SK-N-SH (cell line): ENCODE data around the gene KRT33A. TPM values are rescaled to one million over a fixed set of nuclear protein-coding genes. Genes with fewer than 3 reads are reported as not detected.

Experiments used
- CTCF ChIA-PET: fragments of 300-600, 350-600 bp; formaldehyde crosslinking; extraction: SDS; loops from one replicate; lab custom pipeline; 2021; lab: Yijun Ruan, JAX
- POLR2A ChIA-PET: fragments of 350-600 bp; sonication (Branson Sonifier 250); formaldehyde crosslinking; extraction: SDS; loops from one replicate; lab custom pipeline; 2020; ENCODE audit warnings: antibody characterized with exemption, inconsistent platforms; lab: Yijun Ruan, JAX
- DNase-seq: peaks from one replicate; pipeline ENCODE4 v3.0.0; 2012
- H2AFZ ChIP-seq: fragments of 200-600 bp; sonication (generic); 2 replicates; pipeline ENCODE4 v1.8.1; 2016; ENCODE audit warnings: antibody characterized with exemption, mild to moderate bottlenecking, low read depth
- H3F3A ChIP-seq: fragments of 200-600 bp; sonication (generic); replicated peaks from 2 replicates; pipeline ENCODE3; 2016; ENCODE audit warnings: antibody characterized with exemption, mild to moderate bottlenecking; ENCODE audit not compliant: insufficient read depth
- H3K27ac ChIP-seq, 2 experiments: fragments of 200-500 bp in 1 of 2; fragments of 200-600 bp in 1 of 2; sonication (Bioruptor generic) in 1 of 2; sonication (generic), shearing (Covaris generic) in 1 of 2; 2 replicates each; pipeline versions ENCODE4 v1.5.1 to v1.6.1; 2014 to 2016; ENCODE audit warnings: low read depth in 2 of 2, inconsistent platforms in 1 of 2, low read length in 1 of 2, mild to moderate bottlenecking in 1 of 2, mixed read lengths in 1 of 2
- H3K27me3 ChIP-seq: fragments of 200-600 bp; sonication (generic), shearing (Covaris generic); 2 replicates; pipeline ENCODE4 v1.6.1; 2016; ENCODE audit warnings: mixed run types; ENCODE audit not compliant: insufficient read depth
- H3K36me3 ChIP-seq, 2 experiments: fragments of 200-500 bp in 1 of 2; fragments of 200-600 bp in 1 of 2; sonication (Bioruptor generic) in 1 of 2; sonication (generic) in 1 of 2; replicated peaks in 1 of 2; 2 replicates each; pipeline versions ENCODE3 to v1.5.1; 2014 to 2016; ENCODE audit warnings: low read length in 1 of 2, mild to moderate bottlenecking in 1 of 2; ENCODE audit not compliant: insufficient read depth in 2 of 2, control insufficient read depth in 1 of 2
- H3K4me1 ChIP-seq, 2 experiments: fragments of 200-500 bp in 1 of 2; fragments of 200-600 bp in 1 of 2; sonication (Bioruptor generic) in 1 of 2; sonication (generic), shearing (Covaris generic) in 1 of 2; 2 replicates each; pipeline versions ENCODE4 v1.5.1 to v1.6.1; 2014 to 2016; ENCODE audit warnings: low read depth in 1 of 2, low read length in 1 of 2, mixed run types in 1 of 2; ENCODE audit not compliant: insufficient read depth in 2 of 2, control insufficient read depth in 1 of 2
- H3K4me2 ChIP-seq: fragments of 200-600 bp; sonication (generic), shearing (Covaris generic); 2 replicates; pipeline ENCODE4 v1.6.1; 2017; ENCODE audit warnings: mixed run types
- H3K4me3 ChIP-seq, 2 experiments: fragments of 200-500 bp in 1 of 2; fragments of 200-600 bp in 1 of 2; sonication (Bioruptor generic) in 1 of 2; sonication (generic), shearing (Covaris generic) in 1 of 2; 2 replicates each; pipeline versions ENCODE4 v1.5.1 to v1.8.1; 2014 to 2016; ENCODE audit warnings: low read depth in 2 of 2, inconsistent platforms in 1 of 2, low read length in 1 of 2, mild to moderate bottlenecking in 1 of 2, mixed read lengths in 1 of 2, moderate library complexity in 1 of 2
- H3K79me2 ChIP-seq: fragments of 200-600 bp; sonication (generic); 2 replicates; pipeline ENCODE4 v1.8.1; 2017; ENCODE audit warnings: mild to moderate bottlenecking; ENCODE audit not compliant: insufficient read depth
- H3K9ac ChIP-seq: fragments of 200-600 bp; sonication (generic); 2 replicates; pipeline ENCODE4 v1.6.1; 2017; ENCODE audit warnings: mixed run types
- H3K9me2 ChIP-seq: fragments of 200-600 bp; sonication (generic); 2 replicates; pipeline ENCODE4 v1.6.1; 2017; ENCODE audit warnings: mixed run types
- H3K9me3 ChIP-seq: fragments of 200-600 bp; sonication (generic); 2 replicates; pipeline ENCODE4 v1.6.1; 2017; ENCODE audit warnings: mixed run types, mild to moderate bottlenecking, moderate library complexity
- H4K20me1 ChIP-seq: fragments of 200-600 bp; sonication (generic); 2 replicates; pipeline ENCODE4 v1.6.1; 2017; ENCODE audit warnings: mild to moderate bottlenecking, mixed run types; ENCODE audit not compliant: insufficient read depth
- CTCF ChIP-seq: fragments of 200-600 bp; sonication (generic); IDR thresholded peaks from 2 replicates; pipeline ENCODE4 v1.6.1; 2017; ENCODE audit warnings: antibody characterized with exemption, mild to moderate bottlenecking, moderate library complexity
- ELF1 ChIP-seq: IDR thresholded peaks from 2 replicates; pipeline ENCODE4 v1.4.0; 2012
- EP300 ChIP-seq, 2 experiments: IDR thresholded peaks; 2 replicates each; pipeline versions ENCODE4 v1.4.0 to v1.6.1; 2012; ENCODE audit warnings: borderline replicate concordance in 1 of 2, low read depth in 1 of 2, low read length in 1 of 2
- FOXJ3 ChIP-seq: sonication (generic); formaldehyde crosslinking; IDR thresholded peaks from 2 replicates; pipeline ENCODE4 v1.5.1; 2020; ENCODE audit warnings: mild to moderate bottlenecking, missing genetic modification reagents
- MEF2A ChIP-seq: IDR thresholded peaks from 2 replicates; pipeline ENCODE4 v1.4.0; 2012; ENCODE audit warnings: low read depth, borderline replicate concordance
- MXI1 ChIP-seq: IDR thresholded peaks from 2 replicates; pipeline ENCODE4 v1.6.1; 2012; ENCODE audit warnings: mild to moderate bottlenecking, low read depth, low read length, improper control_type of control experiment
- NRF1 ChIP-seq: IDR thresholded peaks from 2 replicates; pipeline ENCODE4 v1.6.1; 2012; ENCODE audit warnings: low read depth, mild to moderate bottlenecking, low read length
- RAD21 ChIP-seq: IDR thresholded peaks from 2 replicates; pipeline ENCODE4 v1.6.1; 2012; ENCODE audit warnings: mild to moderate bottlenecking, low read length
- RCOR1 ChIP-seq: fragments of 150-350 bp; IDR thresholded peaks from 2 replicates; pipeline ENCODE4 v1.6.1; 2017; ENCODE audit warnings: antibody characterized with exemption, low read length
- SIN3A ChIP-seq: IDR thresholded peaks from 2 replicates; pipeline ENCODE4 v1.6.1; 2012; ENCODE audit warnings: low read depth, mild to moderate bottlenecking, low read length, moderate library complexity, borderline replicate concordance
- USF2 ChIP-seq: fragments of 150-350 bp; IDR thresholded peaks from 2 replicates; pipeline ENCODE4 v1.6.1; 2017; ENCODE audit warnings: antibody characterized with exemption, low read length, low read depth, borderline replicate concordance
- WGBS: methylation state at CpG from one replicate; pipeline ENCODE4 v1.1.6; 2017; ENCODE audit warnings: low lambda C conversion rate; 5-methylcytosine and 5-hydroxymethylcytosine counted together
- polyA plus RNA-seq, 3 experiments: library from polyadenylated mRNA; depleted of rRNA; stranded (reverse); fragments of >200 nt; gene quantifications; 2 replicates each; pipeline ENCODE4 v1.2.3, GENCODE V29; 2012
- TF ChIP-seq, protein P1 (sequence below): IDR thresholded peaks from 2 replicates; pipeline ENCODE4 v1.4.0; 2012; ENCODE audit warnings: low read depth, borderline replicate concordance

KRT33A gene
- polyA plus RNA-seq, 1 of the 3 experiments (the other 2 are of a cell fraction) = not detected

DNA sequence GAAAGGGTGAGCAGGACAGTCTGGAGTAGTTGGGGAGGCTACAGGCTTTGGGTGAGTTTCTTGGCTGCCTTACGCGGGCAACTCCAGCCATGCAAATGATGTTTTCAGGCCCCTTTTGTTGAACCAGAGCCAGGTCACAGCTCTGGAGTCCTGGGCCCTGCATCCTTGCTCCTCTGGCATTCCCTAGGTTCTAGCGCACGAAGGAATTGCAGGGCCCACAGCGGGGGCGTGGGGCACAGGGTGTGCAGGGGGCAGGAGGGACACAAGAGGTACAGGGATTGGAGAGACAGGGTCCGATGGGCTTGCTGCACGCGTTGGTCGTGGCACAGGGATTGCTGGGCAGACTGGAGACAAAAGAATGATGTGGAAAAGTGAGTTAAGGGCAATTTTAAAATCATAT lies 43.2 kb upstream of the KRT33A start:
- Histone ChIP-seq H3K4me1 (peaks cover 0 to 4% of the 10 kb centered on the region in 2 experiments; a peak in 1 of 4 replicates), H2AFZ (no peak overlapping the region), H3K27me3 (no peaks in the 10 kb centered on the region), H3F3A (no peaks in the 10 kb centered on the region), H3K36me3 (no peaks in the 10 kb centered on the region), H3K9ac (no peak overlapping the region), H3K27ac (no peak overlapping the region), H3K9me2 (no peaks in the 10 kb centered on the region), H3K4me3 (no peak overlapping the region), H3K79me2 (no peaks in the 10 kb centered on the region), H4K20me1 (no peaks in the 10 kb centered on the region), H3K9me3 (no peaks in the 10 kb centered on the region), H3K4me2 (no peak overlapping the region)
- ChIA-PET CTCF (interaction anchor here (1.0 kb wide), 1 partner anchor 445 kb away, joined by 3 read pairs; no protein-coding TSS in a partner anchor), POLR2A (interaction anchor here (0.6 kb wide), 1 partner anchor 91 kb away, joined by 3 read pairs; no protein-coding TSS in a partner anchor)
- DNase-seq = no peak
- TF ChIP-seq CTCF (no peak), RAD21 (no peak), NRF1 (no peak), SIN3A (no peak), ELF1 (no peak), FOXJ3 (CRISPR knock-in tag) (no peak), MXI1 (no peak), USF2 (no peak), RCOR1 (no peak)
- whole genome bisulfite sequencing = 74% methylated on average over 8 of the region's 10 CpGs

DNA sequence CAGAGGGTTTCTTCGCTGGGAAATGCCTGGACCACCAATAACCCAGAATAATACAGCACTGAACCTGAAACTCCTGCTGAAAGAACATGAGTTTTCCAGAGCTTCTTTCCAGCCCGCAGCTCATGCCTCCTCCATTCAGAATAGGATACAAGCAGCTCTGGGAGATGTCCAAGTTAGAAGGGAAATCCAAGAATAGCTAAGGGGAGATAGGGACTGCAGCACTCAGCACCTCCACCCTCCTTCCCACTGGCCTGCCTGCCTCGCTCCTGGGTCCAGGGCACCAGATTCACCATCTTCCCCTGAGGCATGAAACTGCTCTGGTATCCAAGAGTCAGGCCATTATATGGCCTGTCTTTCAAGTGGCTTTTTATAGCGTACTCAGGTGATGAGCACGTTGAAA lies 42.7 kb upstream of the KRT33A start:
- Histone ChIP-seq H3K4me3 (no peak overlapping the region), H3K4me1 (peaks cover 0 to 4% of the 10 kb centered on the region in 2 experiments; a peak in 1 of 4 replicates), H3K9ac (no peak overlapping the region), H4K20me1 (no peaks in the 10 kb centered on the region), H2AFZ (no peak overlapping the region), H3K27ac (no peak overlapping the region), H3K36me3 (no peaks in the 10 kb centered on the region), H3F3A (no peaks in the 10 kb centered on the region), H3K9me2 (no peaks in the 10 kb centered on the region), H3K4me2 (no peak overlapping the region), H3K27me3 (no peaks in the 10 kb centered on the region), H3K9me3 (no peaks in the 10 kb centered on the region), H3K79me2 (no peaks in the 10 kb centered on the region)
- DNase-seq = no peak
- POLR2A ChIA-PET = interaction anchor here (0.6 kb wide), 1 partner anchor 92 kb away, joined by 3 read pairs; no protein-coding TSS in a partner anchor
- CTCF ChIA-PET = interaction anchor here (0.8 to 1.0 kb wide), 2 partner anchors 155 to 445 kb away, joined by 3 read pairs; no protein-coding TSS in a partner anchor
- no peak for TF ChIP-seq EP300 (IDR thresholded peaks at IDR 0.05; ENCODE audit: borderline replicate concordance in 1 of 2, low read depth in 1 of 2, low read length in 1 of 2)
- no peak for TF ChIP-seq MEF2A
- TF ChIP-seq, protein P1, sequence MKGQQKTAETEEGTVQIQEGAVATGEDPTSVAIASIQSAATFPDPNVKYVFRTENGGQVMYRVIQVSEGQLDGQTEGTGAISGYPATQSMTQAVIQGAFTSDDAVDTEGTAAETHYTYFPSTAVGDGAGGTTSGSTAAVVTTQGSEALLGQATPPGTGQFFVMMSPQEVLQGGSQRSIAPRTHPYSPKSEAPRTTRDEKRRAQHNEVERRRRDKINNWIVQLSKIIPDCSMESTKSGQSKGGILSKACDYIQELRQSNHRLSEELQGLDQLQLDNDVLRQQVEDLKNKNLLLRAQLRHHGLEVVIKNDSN = no peak
- 47% methylated on average over 5 of the region's 5 CpGs for WGBS
